ENCODE data around the gene RAB40C.

GRCh38 chr16:628321-629061 lies 38.6 kb downstream of the RAB40C start:
- TF ChIP-seq TARDBP (IDR thresholded peaks at IDR 0.05) (no peak), CTBP1 (IDR thresholded peaks at IDR 0.05; ENCODE audit: borderline replicate concordance) (no peak), FOXM1 (IDR thresholded peaks at IDR 0.05; ENCODE audit: borderline replicate concordance) (no peak), FOXA1 (IDR thresholded peaks at IDR 0.05) (no peak), PKNOX1 (IDR thresholded peaks at IDR 0.05) (no peak), SP1 (IDR thresholded peaks at IDR 0.05) (no peak), BHLHE40 (IDR thresholded peaks at IDR 0.05; ENCODE audit: borderline replicate concordance) (no peak), FOXK2 (IDR thresholded peaks at IDR 0.05) (no peak), HDGF (IDR thresholded peaks at IDR 0.05; ENCODE audit: borderline replicate concordance) (no peak), SUZ12 (IDR thresholded peaks at IDR 0.05) (no peak)
